Activated naive CD8-positive, alpha-beta T cell (primary cell): Measurements from ENCODE around the gene SFMBT1.

Source experiments
- H3K27ac Mint-ChIP-seq: one replicate; pipeline ENCODE4 v1.8.0; 2021; ENCODE audit warnings: mixed read lengths
- H3K27me3 Mint-ChIP-seq: one replicate; pipeline ENCODE4 v1.8.0; 2021; ENCODE audit warnings: mixed read lengths
- H3K36me3 Mint-ChIP-seq: one replicate; pipeline ENCODE4 v1.8.0; 2021; ENCODE audit warnings: mixed read lengths
- H3K4me1 Mint-ChIP-seq: one replicate; pipeline ENCODE4 v1.8.0; 2021; ENCODE audit warnings: low read depth, mixed read lengths
- H3K4me3 Mint-ChIP-seq: one replicate; pipeline ENCODE4 v1.8.0; 2021; ENCODE audit warnings: mild to moderate bottlenecking, mixed read lengths
- H3K9me3 Mint-ChIP-seq: one replicate; pipeline ENCODE4 v1.8.0; 2021; ENCODE audit warnings: low read depth, mixed read lengths

The SFMBT1 gene

DNA sequence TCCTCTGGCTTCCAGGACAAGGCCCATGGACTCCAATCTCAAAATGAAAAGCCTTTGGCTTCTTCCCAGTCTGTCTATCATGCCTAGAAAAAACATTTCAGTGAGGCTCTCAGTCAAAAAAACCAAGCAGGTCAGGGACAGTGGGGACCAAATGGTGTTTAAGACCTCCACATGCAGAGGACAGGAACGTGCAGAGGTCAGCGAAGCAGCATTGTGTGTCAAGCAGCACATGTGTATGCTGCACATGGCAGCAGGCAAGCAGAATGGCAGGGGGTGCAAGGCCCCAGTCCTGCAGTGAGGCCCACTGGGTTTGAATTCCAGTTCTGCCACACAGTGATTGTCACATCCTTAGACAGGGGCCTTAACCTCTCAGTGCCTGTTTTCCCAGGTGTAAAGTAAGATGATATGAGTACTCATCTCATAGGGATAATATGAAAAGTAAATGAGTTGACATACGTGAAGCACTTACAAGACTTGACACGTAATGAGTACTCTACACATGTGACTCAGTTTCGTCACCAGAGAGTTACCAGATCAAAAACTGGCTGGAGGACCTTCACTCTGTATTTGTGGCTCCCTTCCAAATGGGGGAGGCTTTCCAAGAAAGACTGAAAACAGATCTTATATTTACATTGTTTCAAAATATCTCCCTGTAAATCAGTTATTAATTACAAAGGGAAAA lies 159.7 kb downstream of the SFMBT1 start:
- Mint-ChIP-seq H3K9me3 (peaks cover 9% of the 10 kb centered on the region), H3K4me3 (no peak overlapping the region), H3K27ac (no peak overlapping the region), H3K36me3 (peaks cover 22% of the 10 kb centered on the region), H3K4me1 (peaks cover 12% of the 10 kb centered on the region), H3K27me3 (no peaks in the 10 kb centered on the region)

DNA sequence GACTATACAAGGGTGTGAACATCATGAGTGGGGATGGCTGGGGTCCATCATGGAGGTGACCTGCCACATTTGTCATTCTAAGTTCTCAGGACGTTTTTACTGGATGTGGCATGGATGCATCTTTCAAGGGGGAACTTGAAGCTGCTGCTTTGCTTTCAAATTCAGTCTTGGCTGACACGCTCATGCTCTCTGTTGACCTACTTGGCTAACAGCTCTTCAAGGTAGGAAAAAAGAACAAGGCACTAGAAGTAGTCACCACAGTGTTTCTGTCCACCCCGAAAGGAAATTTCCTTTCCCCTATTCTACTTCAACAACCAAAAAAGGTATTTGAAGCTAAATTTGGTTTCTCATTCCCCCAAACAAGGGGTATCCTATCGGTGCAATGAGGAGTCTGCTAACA lies 163.5 kb downstream of the SFMBT1 start:
- no peak overlapping the region for H3K4me3 Mint-ChIP-seq
- H3K4me1 Mint-ChIP-seq: no peaks in the 10 kb centered on the region
- H3K27me3 Mint-ChIP-seq: no peaks in the 10 kb centered on the region
- no peak overlapping the region for H3K27ac Mint-ChIP-seq
- H3K9me3 Mint-ChIP-seq: peaks cover 9% of the 10 kb centered on the region
- peaks cover 24% of the 10 kb centered on the region for H3K36me3 Mint-ChIP-seq

DNA sequence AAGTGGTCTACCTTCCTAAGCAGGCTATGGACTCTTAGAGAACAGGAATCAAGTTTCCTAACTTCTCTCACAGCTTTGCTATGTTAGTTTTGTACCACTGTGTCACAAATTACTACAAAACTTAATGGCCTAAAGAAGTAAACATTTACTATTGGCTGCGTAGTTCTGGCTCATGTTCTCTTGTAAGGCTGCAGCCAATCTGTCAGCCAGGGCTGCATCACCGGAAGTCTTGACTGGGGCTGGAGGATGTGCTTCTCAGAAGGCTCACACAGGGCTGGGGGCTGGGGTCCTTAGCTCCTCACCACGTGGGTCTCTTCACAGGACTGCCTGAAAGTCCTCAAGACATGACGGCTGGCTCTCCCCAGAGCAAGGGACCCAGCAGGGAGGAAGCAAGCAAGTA lies 164.0 kb downstream of the SFMBT1 start:
- H3K4me1 Mint-ChIP-seq: no peaks in the 10 kb centered on the region
- H3K36me3 Mint-ChIP-seq: peaks cover 24% of the 10 kb centered on the region
- no peak overlapping the region for H3K4me3 Mint-ChIP-seq
- no peaks in the 10 kb centered on the region for H3K27me3 Mint-ChIP-seq
- H3K9me3 Mint-ChIP-seq: peaks cover 9% of the 10 kb centered on the region
- no peak overlapping the region for H3K27ac Mint-ChIP-seq

DNA sequence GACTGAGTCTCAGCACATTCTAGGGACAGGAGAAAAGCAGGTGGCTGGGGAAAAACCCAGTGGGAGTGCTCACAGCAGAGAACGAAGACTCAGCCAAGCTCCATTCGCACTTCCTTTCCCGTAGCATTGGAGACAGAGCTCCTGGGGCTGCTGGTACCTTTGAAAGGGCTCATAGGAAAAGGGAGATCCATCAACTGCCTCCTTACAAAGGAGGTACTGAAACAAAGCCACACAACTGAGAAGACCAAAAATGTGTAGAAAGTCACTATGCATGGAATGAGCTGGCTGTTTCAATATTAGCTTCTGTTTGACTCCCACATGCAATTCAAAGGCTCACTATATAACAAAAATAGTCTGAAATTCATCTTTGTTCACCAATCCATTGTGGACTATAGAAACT lies 165.4 kb downstream of the SFMBT1 start:
- Mint-ChIP-seq H3K4me3 (no peak overlapping the region), H3K27me3 (no peaks in the 10 kb centered on the region), H3K4me1 (peaks cover 7% of the 10 kb centered on the region), H3K27ac (no peak overlapping the region), H3K36me3 (peaks cover 14% of the 10 kb centered on the region), H3K9me3 (peaks cover 9% of the 10 kb centered on the region)

DNA sequence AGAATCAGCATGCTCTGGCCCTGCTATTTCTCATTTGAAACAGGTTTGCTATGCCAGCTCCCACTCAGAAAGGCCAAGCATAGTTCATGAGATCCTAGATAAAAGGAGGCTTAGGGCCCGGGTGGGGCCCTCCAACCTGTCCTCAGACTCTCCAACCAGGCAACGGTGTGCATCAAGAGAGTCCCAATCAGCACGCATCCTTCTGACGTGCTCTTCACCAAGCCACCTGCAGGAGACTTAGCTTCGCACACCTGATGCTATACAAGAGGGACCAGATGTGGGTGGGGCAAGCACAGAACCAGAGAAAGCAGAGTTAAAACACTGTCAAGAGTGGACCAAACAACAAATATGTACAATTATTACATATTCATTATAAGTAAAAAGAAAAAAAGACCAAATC lies 165.8 kb downstream of the SFMBT1 start:
- Mint-ChIP-seq H3K4me1 (peaks cover 11% of the 10 kb centered on the region), H3K27me3 (no peaks in the 10 kb centered on the region), H3K4me3 (no peak overlapping the region), H3K27ac (no peak overlapping the region), H3K36me3 (peaks cover 10% of the 10 kb centered on the region), H3K9me3 (peaks cover 6% of the 10 kb centered on the region)

DNA sequence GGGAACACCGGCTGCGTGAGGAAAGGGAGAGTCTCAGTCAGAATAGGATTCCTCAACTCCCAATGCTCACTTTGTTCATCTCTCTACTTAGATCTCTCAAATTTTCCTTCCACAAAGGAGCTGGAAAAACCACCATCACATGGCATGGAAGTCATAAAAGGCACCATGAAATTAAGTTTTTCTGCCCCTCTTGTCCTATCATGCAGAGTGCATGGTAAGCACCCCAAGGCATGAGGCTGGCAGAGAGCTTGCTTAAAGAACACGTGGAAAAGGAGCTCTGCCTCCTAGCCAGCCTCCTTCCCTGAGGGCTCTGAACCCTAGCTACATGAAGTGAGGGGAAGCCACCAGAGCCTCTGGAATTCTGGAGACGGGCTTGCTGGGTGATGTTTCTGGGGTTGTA lies 166.3 kb downstream of the SFMBT1 start:
- H3K27ac Mint-ChIP-seq: no peak overlapping the region
- H3K36me3 Mint-ChIP-seq: peaks cover 5% of the 10 kb centered on the region
- no peak overlapping the region for H3K4me3 Mint-ChIP-seq
- peaks cover 15% of the 10 kb centered on the region for H3K4me1 Mint-ChIP-seq
- H3K27me3 Mint-ChIP-seq: no peaks in the 10 kb centered on the region
- H3K9me3 Mint-ChIP-seq: peaks cover 2% of the 10 kb centered on the region

DNA sequence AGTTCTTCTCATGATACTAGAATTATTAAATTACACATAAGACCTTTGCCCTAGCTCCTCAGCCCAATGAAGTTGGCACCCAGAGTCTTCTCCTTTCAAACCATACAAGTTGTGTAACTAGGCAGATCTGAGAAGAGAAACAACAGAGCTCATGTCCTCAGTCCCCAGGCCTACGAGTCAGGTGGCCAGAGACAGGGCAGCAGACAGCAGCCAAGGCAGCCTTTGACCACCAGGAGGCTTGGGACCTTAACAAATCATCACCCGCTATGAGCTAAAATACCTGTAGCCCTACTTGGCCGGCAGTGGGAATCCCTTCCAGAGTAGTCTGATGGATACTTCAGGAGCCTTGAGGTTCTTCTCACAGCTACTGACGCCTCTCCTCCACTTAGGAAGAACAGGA lies 166.8 kb downstream of the SFMBT1 start:
- Mint-ChIP-seq H3K4me1 (peaks cover 19% of the 10 kb centered on the region), H3K4me3 (no peak overlapping the region), H3K9me3 (no peaks in the 10 kb centered on the region), H3K36me3 (peaks cover 5% of the 10 kb centered on the region), H3K27me3 (no peaks in the 10 kb centered on the region), H3K27ac (no peak overlapping the region)

DNA sequence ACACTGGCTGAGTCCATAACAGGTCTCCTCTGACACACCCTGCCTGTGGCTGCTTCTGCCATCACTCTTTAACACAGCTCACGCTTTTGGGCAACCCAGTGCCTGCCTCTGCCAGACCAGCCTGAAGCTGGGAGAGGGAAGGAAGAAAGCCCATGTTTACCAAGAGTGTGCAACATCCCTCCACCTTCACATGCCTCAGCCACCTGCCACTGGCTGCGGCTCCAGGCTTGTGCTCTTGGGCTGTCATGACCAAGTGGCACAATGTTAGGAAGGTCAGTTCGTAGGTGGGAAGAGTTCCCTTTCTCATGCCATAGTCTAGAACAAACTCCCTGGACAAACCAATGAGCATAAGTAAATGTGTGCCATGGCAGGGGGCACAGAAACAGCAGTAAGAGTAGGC lies 168.8 kb downstream of the SFMBT1 start:
- Mint-ChIP-seq H3K4me3 (no peak overlapping the region), H3K9me3 (no peaks in the 10 kb centered on the region), H3K27ac (no peak overlapping the region), H3K27me3 (no peaks in the 10 kb centered on the region), H3K36me3 (peaks cover 2% of the 10 kb centered on the region), H3K4me1 (peaks cover 25% of the 10 kb centered on the region)

DNA sequence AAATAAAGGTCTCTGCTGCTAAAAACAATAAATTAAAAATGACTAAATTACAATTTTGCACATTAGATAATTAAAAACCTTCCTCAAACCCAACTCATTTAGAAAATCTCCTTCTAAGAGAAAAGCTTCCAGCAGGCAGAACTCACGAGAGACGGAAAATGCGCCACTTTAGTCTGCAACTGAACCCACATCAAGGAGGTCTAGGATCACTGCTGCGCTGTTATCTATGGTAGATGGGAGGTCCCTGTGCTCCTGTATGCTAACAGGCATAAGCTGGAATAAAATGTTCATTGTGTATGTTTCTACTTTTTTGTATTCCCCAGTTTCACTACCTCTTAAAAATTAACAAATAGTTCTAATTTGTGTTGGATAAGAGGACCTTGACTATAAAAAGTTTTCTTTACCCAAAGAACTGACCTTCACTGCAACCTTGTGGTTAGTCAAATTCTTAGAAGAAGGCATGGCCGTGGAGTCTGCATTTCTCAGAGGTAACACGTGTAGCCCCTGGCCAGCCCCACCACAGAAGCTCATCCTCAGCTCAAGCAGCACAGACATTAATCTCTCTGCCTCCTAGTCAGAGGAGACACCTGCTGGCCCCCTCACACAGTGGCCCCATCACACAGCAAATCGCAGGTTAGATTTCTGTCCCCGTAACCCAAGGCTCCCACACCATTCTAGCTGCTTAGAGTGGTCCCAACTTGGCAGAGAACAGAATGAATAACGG lies 170.8 kb downstream of the SFMBT1 start:
- peaks cover 27% of the 10 kb centered on the region for H3K4me1 Mint-ChIP-seq

DNA sequence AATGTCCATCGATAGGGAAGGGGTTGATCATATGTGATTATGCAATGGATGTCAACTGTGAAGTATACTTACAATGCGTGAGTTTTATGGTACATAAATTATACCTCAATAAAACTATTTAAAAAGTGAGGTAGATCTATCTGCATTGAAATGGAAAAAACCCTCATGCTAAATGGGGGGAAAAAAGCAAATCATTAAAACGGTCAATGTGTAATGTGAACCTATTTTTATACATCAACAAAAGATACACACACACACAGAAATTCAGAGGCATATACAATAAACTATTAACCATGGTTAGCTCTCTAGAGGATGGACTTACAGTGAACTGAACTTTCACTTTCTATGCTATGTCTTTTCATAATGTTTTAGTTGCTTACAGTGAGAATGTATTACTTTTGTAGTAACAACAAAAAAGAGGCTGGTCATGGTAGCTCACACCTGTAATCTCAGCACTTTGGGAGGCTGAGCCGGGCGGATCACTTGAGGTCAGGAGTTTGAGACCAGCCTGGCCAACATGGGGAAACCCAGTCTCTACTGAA lies 171.6 kb downstream of the SFMBT1 start:
- H3K36me3 Mint-ChIP-seq: peaks cover 5% of the 10 kb centered on the region
- H3K4me1 Mint-ChIP-seq: peaks cover 27% of the 10 kb centered on the region
- H3K9me3 Mint-ChIP-seq: no peaks in the 10 kb centered on the region
- no peaks in the 10 kb centered on the region for H3K27me3 Mint-ChIP-seq
- peak overlapping the region; percentile 11 for H3K27ac Mint-ChIP-seq
- no peak overlapping the region for H3K4me3 Mint-ChIP-seq

More for the DNA sequence above, 170.8 kb downstream of the SFMBT1 start:
- peaks cover 2% of the 10 kb centered on the region for H3K36me3 Mint-ChIP-seq
- H3K27me3 Mint-ChIP-seq: no peaks in the 10 kb centered on the region
- peak overlapping the region; percentile 5 for H3K4me3 Mint-ChIP-seq
- peak overlapping the region; percentile 70 for H3K27ac Mint-ChIP-seq
- no peaks in the 10 kb centered on the region for H3K9me3 Mint-ChIP-seq

DNA sequence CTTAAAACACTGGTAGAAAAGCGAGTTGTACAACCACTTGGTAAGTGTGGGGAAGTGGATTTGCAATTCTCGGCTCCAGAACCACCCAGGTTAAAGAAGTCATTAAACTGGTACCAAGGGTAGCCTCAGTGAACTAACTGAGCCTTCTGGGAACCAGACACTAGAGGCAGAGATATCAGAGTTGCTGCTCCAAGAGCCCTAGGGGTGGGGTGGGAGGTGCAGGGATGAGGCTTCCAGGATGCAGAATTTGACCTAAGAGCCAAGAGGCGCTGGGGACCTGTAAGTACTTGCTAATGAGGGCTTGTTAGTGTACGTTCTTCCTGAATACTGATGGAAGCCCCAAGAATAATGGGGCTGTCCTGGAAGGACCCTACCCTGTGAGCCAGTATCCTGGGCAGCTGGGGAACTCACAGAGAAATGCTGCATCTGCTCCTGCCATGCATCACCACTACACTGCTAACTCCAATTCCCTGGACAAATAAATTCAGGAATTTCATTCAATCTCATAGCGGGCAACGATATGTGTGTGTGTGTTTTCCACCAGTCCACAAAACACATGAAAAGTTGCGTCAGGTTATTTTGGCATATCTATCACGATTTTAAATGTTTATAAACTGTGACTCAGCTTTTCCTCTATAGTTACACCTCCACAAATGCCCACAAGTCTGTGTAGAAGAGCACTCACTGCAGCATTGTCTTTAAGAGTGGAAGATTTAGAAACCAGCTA lies 172.3 kb downstream of the SFMBT1 start:
- Mint-ChIP-seq H3K4me3 (no peak overlapping the region), H3K9me3 (no peaks in the 10 kb centered on the region), H3K36me3 (peaks cover 3% of the 10 kb centered on the region), H3K27ac (peak overlapping the region; percentile 11), H3K4me1 (peaks cover 27% of the 10 kb centered on the region), H3K27me3 (no peaks in the 10 kb centered on the region)

DNA sequence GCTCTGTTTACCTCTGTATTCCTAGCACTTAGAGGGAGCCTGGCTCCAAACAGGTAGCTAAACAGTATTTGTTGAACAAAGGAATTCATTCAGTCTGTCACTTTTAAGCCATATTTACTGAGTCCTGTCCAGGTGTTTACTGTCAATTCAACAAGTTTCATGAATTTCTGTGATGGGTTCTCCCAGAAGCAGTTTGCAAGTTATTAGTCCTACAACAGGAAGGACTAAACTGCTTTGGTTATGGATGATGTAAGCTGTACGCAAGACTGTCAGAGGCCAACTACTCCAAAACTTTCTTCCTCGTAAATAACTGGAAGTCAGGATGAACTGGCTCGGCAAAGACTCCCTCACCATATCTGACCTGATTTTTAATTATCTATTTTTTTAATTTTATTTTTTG lies 173.6 kb downstream of the SFMBT1 start:
- Mint-ChIP-seq H3K4me1 (peaks cover 27% of the 10 kb centered on the region), H3K27me3 (no peaks in the 10 kb centered on the region), H3K9me3 (no peaks in the 10 kb centered on the region), H3K4me3 (no peak overlapping the region), H3K36me3 (peaks cover 3% of the 10 kb centered on the region), H3K27ac (no peak overlapping the region)

DNA sequence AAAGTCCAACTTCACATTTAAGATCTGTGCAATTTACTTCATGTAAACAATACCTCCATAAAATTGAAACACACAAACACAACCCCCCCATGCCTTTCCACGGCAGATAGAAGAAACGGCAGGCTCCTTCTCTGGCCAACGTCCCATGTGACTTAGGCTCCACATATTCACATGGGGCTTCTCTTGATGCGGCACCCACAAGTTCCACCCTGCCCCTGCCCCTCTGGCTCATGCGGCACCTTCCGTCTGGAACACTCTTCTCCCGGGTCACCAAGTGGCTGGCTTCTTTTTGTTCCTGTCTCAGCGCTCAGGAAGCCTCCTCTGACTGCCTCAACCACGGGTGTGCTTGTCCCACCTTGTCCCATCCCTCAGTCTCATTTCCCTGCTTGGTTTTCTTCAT lies 174.1 kb downstream of the SFMBT1 start:
- Mint-ChIP-seq H3K36me3 (peaks cover 3% of the 10 kb centered on the region), H3K27me3 (no peaks in the 10 kb centered on the region), H3K4me3 (no peak overlapping the region), H3K4me1 (peaks cover 27% of the 10 kb centered on the region), H3K27ac (no peak overlapping the region), H3K9me3 (no peaks in the 10 kb centered on the region)

DNA sequence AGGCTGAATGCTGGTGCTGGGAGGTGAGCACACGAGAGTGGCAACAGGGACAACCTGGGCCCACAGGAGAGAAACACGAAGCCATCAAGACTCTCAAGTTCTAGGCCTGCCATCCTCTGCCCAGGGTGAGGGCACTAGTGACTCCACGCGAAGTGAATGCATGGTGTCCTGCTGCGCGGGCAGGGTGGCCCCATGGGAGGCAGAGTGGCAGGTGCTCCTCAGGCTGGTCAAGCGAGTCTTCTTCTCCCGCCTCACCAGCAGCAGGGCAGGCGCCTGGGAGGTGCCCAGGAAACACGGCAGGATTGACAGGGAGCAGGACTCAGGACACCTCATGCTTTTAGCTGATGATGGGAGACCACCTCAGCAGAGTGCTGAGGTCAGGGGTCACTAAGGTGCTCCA lies 175.4 kb downstream of the SFMBT1 start:
- Mint-ChIP-seq H3K9me3 (peaks cover 5% of the 10 kb centered on the region), H3K4me3 (no peak overlapping the region), H3K36me3 (peaks cover 13% of the 10 kb centered on the region), H3K27me3 (no peaks in the 10 kb centered on the region), H3K27ac (no peak overlapping the region), H3K4me1 (peaks cover 20% of the 10 kb centered on the region)

DNA sequence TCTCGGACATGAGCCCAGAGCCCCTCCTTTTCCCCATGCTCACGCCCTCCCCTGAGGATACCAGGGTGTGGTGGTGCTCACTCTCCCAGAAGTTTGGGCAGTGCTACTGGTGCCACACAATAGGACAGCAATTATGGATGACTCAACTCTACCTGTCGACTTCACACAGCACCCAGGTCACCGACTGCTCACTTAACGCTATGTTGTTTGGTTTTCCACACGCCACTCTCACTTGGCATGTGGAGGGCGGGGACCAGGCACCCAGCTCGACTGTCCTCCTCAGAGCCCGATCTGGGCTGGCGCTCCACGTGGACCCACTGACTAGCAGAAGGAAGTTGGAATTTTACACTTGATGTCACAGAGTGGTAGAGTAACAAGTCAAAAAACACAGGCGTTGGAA lies 179.4 kb downstream of the SFMBT1 start:
- Mint-ChIP-seq H3K9me3 (peaks cover 5% of the 10 kb centered on the region), H3K4me3 (no peak overlapping the region), H3K4me1 (peaks cover 2% of the 10 kb centered on the region), H3K27ac (no peak overlapping the region), H3K27me3 (no peaks in the 10 kb centered on the region), H3K36me3 (peaks cover 22% of the 10 kb centered on the region)
